ENCODE data around the gene ALDOB.

Gene ALDOB

GRCh38 chr9:101442736-101443135 lies 7.2 kb upstream of the ALDOB start:
- Histone ChIP-seq H2BK120ac (ENCODE audit: insufficient read depth, low read length, poor library complexity) (no peak overlapping the region), H3K9me3 (ENCODE audit: insufficient read depth, low read depth, low read length) (peaks cover 2% of the 10 kb centered on the region), H4K8ac (ENCODE audit: low read depth, low read length) (no peak overlapping the region), H3K14ac (ENCODE audit: low read length) (no peak overlapping the region), H3K27me3 (ENCODE audit: insufficient read depth, low read length) (no peaks in the 10 kb centered on the region), H3K36me3 (ENCODE audit: control insufficient read depth in 1 of 2, insufficient read depth in 2 of 2, low read length in 2 of 2) (no peaks in the 10 kb centered on the region), H3K9ac (ENCODE audit: low read length) (no peak overlapping the region), H3K79me1 (ENCODE audit: low read length) (no peaks in the 10 kb centered on the region), H3K4ac (ENCODE audit: low read depth, low read length) (no peak overlapping the region), H2BK12ac (ENCODE audit: low read length) (no peak overlapping the region), H3K4me1 (ENCODE audit: control insufficient read depth in 1 of 2, insufficient read depth in 2 of 2, low read length in 2 of 2) (no peaks in the 10 kb centered on the region), H2AFZ (ENCODE audit: insufficient read depth, low read length, poor library complexity) (no peak overlapping the region), H3K79me2 (ENCODE audit: control insufficient read depth, insufficient read depth, low read length, poor library complexity) (no peaks in the 10 kb centered on the region), H2BK5ac (ENCODE audit: low read depth, low read length, poor library complexity) (no peak overlapping the region), H3K18ac (ENCODE audit: low read length) (no peak overlapping the region), H3K27ac (ENCODE audit: low read depth, low read length) (no peak overlapping the region), H3K4me3 (ENCODE audit: low read depth, low read length) (no peak overlapping the region), H3K23ac (ENCODE audit: low read length) (no peak overlapping the region), H2AK5ac (ENCODE audit: low read length) (no peak overlapping the region), H4K91ac (ENCODE audit: low read depth, low read length) (no peak overlapping the region), H3K4me2 (ENCODE audit: low read length) (no peak overlapping the region), H4K12ac (ENCODE audit: low read depth, low read length) (no peak overlapping the region)
- DNase-seq = no peak
- no CpG with 5 or more reads among the region's 3 CpGs for WGBS (ENCODE audit: extremely low coverage, insufficient coverage, insufficient read length)

GRCh38 chr9:101442318-101442717 lies 6.7 kb upstream of the ALDOB start:
- Histone ChIP-seq H4K12ac (ENCODE audit: low read depth, low read length) (no peak overlapping the region), H3K4me1 (ENCODE audit: control insufficient read depth in 1 of 2, insufficient read depth in 2 of 2, low read length in 2 of 2) (no peaks in the 10 kb centered on the region), H3K14ac (ENCODE audit: low read length) (no peak overlapping the region), H2BK12ac (ENCODE audit: low read length) (no peak overlapping the region), H2AK5ac (ENCODE audit: low read length) (no peak overlapping the region), H4K8ac (ENCODE audit: low read depth, low read length) (no peak overlapping the region), H3K4me2 (ENCODE audit: low read length) (no peak overlapping the region), H3K4ac (ENCODE audit: low read depth, low read length) (no peak overlapping the region), H3K9ac (ENCODE audit: low read length) (no peak overlapping the region), H3K9me3 (ENCODE audit: insufficient read depth, low read depth, low read length) (peaks cover 2% of the 10 kb centered on the region), H3K27ac (ENCODE audit: low read depth, low read length) (no peak overlapping the region), H2AFZ (ENCODE audit: insufficient read depth, low read length, poor library complexity) (no peak overlapping the region), H3K4me3 (ENCODE audit: low read depth, low read length) (no peak overlapping the region), H3K18ac (ENCODE audit: low read length) (no peak overlapping the region), H3K79me2 (ENCODE audit: control insufficient read depth, insufficient read depth, low read length, poor library complexity) (no peaks in the 10 kb centered on the region), H4K91ac (ENCODE audit: low read depth, low read length) (no peak overlapping the region), H3K27me3 (ENCODE audit: insufficient read depth, low read length) (no peaks in the 10 kb centered on the region), H2BK5ac (ENCODE audit: low read depth, low read length, poor library complexity) (no peak overlapping the region), H3K23ac (ENCODE audit: low read length) (no peak overlapping the region), H2BK120ac (ENCODE audit: insufficient read depth, low read length, poor library complexity) (no peak overlapping the region), H3K36me3 (ENCODE audit: control insufficient read depth in 1 of 2, insufficient read depth in 2 of 2, low read length in 2 of 2) (no peaks in the 10 kb centered on the region), H3K79me1 (ENCODE audit: low read length) (no peaks in the 10 kb centered on the region)
- no CpG with 5 or more reads among the region's 3 CpGs for WGBS (ENCODE audit: extremely low coverage, insufficient coverage, insufficient read length)
- no peak for DNase-seq

DNA sequence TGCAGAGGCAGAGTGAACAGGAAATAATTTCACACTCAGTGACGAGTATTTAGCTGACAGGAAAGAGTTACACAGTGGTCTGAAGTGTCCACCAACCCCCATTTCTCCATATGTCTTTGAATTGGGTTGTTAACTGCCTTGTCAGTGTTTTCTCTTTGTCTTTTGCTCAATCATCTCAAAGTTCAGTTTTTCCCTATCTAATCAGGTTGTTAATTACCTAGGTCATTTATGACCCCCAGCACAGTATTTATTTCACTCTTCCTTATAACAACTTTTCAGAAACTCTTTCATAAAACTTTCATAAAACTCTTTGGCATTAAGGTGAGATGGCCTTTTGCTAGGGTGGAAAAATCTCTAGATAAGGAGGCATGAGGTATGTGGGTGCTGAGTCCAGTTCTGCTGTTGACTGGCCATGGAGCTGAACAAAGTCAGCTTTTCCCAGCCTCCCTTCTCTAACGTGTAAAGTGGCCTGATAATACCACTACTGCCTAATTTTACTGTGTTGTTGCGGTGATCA lies 5.2 kb upstream of the ALDOB start:
- H3K4ac ChIP-seq (ENCODE audit: low read depth, low read length) = no peak overlapping the region
- H2BK12ac ChIP-seq (ENCODE audit: low read length) = no peak overlapping the region
- no peak overlapping the region for H3K4me3 ChIP-seq (ENCODE audit: low read depth, low read length)
- no peak overlapping the region for H3K9ac ChIP-seq (ENCODE audit: low read length)
- no CpG with 5 or more reads among the region's 3 CpGs for WGBS (ENCODE audit: extremely low coverage, insufficient coverage, insufficient read length)
- peaks cover 2% of the 10 kb centered on the region for H3K9me3 ChIP-seq (ENCODE audit: insufficient read depth, low read depth, low read length)
- H3K79me1 ChIP-seq (ENCODE audit: low read length) = no peaks in the 10 kb centered on the region
- no peak overlapping the region for H2BK5ac ChIP-seq (ENCODE audit: low read depth, low read length, poor library complexity)
- no peak overlapping the region for H2BK120ac ChIP-seq (ENCODE audit: insufficient read depth, low read length, poor library complexity)
- no peak overlapping the region for H3K27ac ChIP-seq (ENCODE audit: low read depth, low read length)
- no peak overlapping the region for H4K91ac ChIP-seq (ENCODE audit: low read depth, low read length)
- H3K18ac ChIP-seq (ENCODE audit: low read length) = no peak overlapping the region
- no peak overlapping the region for H4K8ac ChIP-seq (ENCODE audit: low read depth, low read length)
- DNase-seq = no peak
- H3K79me2 ChIP-seq (ENCODE audit: control insufficient read depth, insufficient read depth, low read length, poor library complexity) = no peaks in the 10 kb centered on the region
- H2AK5ac ChIP-seq (ENCODE audit: low read length) = no peak overlapping the region
- H3K4me2 ChIP-seq (ENCODE audit: low read length) = no peak overlapping the region
- no peaks in the 10 kb centered on the region for H3K36me3 ChIP-seq (ENCODE audit: control insufficient read depth in 1 of 2, insufficient read depth in 2 of 2, low read length in 2 of 2)
- no peak overlapping the region for H4K12ac ChIP-seq (ENCODE audit: low read depth, low read length)
- no peak overlapping the region for H3K14ac ChIP-seq (ENCODE audit: low read length)
- H3K23ac ChIP-seq (ENCODE audit: low read length) = no peak overlapping the region
- H3K27me3 ChIP-seq (ENCODE audit: insufficient read depth, low read length) = no peaks in the 10 kb centered on the region
- H3K4me1 ChIP-seq (ENCODE audit: control insufficient read depth in 1 of 2, insufficient read depth in 2 of 2, low read length in 2 of 2) = no peaks in the 10 kb centered on the region
- H2AFZ ChIP-seq (ENCODE audit: insufficient read depth, low read length, poor library complexity) = no peak overlapping the region

DNA sequence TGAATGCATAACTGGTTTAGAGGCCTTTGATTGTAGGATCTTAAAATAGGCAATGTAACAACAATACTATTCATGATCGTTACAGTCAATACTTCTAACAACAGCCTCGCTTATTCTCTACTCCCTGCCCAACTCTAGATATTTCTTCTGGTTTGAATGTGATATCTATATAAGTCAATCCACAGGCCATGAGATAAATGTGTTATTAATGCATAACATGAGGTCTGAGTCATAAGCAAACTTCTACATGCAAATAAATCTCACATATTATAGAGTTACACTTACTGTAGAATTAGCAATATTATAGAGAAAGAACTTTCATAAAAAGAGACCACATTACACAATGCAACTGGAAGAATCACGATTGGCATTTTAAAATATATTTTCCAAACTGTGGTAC lies 2.9 kb upstream of the ALDOB start:
- Histone ChIP-seq H3K4me1 (ENCODE audit: control insufficient read depth in 1 of 2, insufficient read depth in 2 of 2, low read length in 2 of 2) (no peaks in the 10 kb centered on the region), H2AFZ (ENCODE audit: insufficient read depth, low read length, poor library complexity) (no peak overlapping the region), H3K4me2 (ENCODE audit: low read length) (no peak overlapping the region), H3K79me1 (ENCODE audit: low read length) (no peaks in the 10 kb centered on the region), H3K36me3 (ENCODE audit: control insufficient read depth in 1 of 2, insufficient read depth in 2 of 2, low read length in 2 of 2) (no peaks in the 10 kb centered on the region), H3K27ac (ENCODE audit: low read depth, low read length) (no peak overlapping the region), H4K8ac (ENCODE audit: low read depth, low read length) (no peak overlapping the region), H2BK5ac (ENCODE audit: low read depth, low read length, poor library complexity) (no peak overlapping the region), H4K91ac (ENCODE audit: low read depth, low read length) (no peak overlapping the region), H3K79me2 (ENCODE audit: control insufficient read depth, insufficient read depth, low read length, poor library complexity) (no peaks in the 10 kb centered on the region), H2BK12ac (ENCODE audit: low read length) (no peak overlapping the region), H3K18ac (ENCODE audit: low read length) (no peak overlapping the region), H3K4me3 (ENCODE audit: low read depth, low read length) (no peak overlapping the region), H3K9me3 (ENCODE audit: insufficient read depth, low read depth, low read length) (peaks cover 2% of the 10 kb centered on the region), H3K23ac (ENCODE audit: low read length) (no peak overlapping the region), H3K9ac (ENCODE audit: low read length) (no peak overlapping the region), H2BK120ac (ENCODE audit: insufficient read depth, low read length, poor library complexity) (no peak overlapping the region), H3K27me3 (ENCODE audit: insufficient read depth, low read length) (no peaks in the 10 kb centered on the region), H2AK5ac (ENCODE audit: low read length) (no peak overlapping the region), H3K4ac (ENCODE audit: low read depth, low read length) (no peak overlapping the region), H4K12ac (ENCODE audit: low read depth, low read length) (no peak overlapping the region), H3K14ac (ENCODE audit: low read length) (no peak overlapping the region)
- DNase-seq = no peak
- WGBS (ENCODE audit: extremely low coverage, insufficient coverage, insufficient read length) = no CpG with 5 or more reads among the region's 3 CpGs

Measured in trophoblast cell (in vitro differentiated cells and primary cell).